PC-9 (cell line): ENCODE results near the gene SLC30A2. TPM values are rescaled to one million over a fixed set of nuclear protein-coding genes. Genes with fewer than 3 reads are reported as not detected.

ENCODE experiments used
- BruUV-seq: library from RNA; stranded (reverse); fragments of 400-500 nt; replicated peaks from 2 replicates; lab custom pipeline; 2021; lab: Mats Ljungman, UMichigan
- CTCF ChIA-PET: fragments of 300-600 bp; sonication (Branson Sonifier 250); formaldehyde crosslinking; loops from one replicate; lab custom pipeline; 2022; ENCODE audit warnings: antibody characterized with exemption; lab: Charles Lee
- POLR2A ChIA-PET: fragments of 300-600 bp; sonication (Branson Sonifier 250); formaldehyde crosslinking; loops from one replicate; lab custom pipeline; 2022; ENCODE audit warnings: antibody characterized with exemption; ENCODE audit not compliant: unreplicated experiment; lab: Charles Lee
- DNase-seq, 2 experiments: peaks; one replicate each; pipeline versions ENCODE4 v3.0.0 to v3.0.0-alpha.2; 2015 to 2022; ENCODE audit warnings: mixed read lengths in 1 of 2
- H2AFZ ChIP-seq: fragments of 200-600 bp; sonication (generic); 2 replicates; pipeline ENCODE4 v1.8.1; 2017; ENCODE audit warnings: antibody characterized with exemption
- H3F3A ChIP-seq: fragments of 200-600 bp; sonication (generic); 2 replicates; pipeline ENCODE4 v1.8.1; 2017; ENCODE audit warnings: antibody characterized with exemption, mild to moderate bottlenecking, low read depth; ENCODE audit not compliant: insufficient read depth
- H3K27ac ChIP-seq: fragments of 200-600 bp; sonication (generic); 2 replicates; pipeline ENCODE4 v1.6.1; 2016; ENCODE audit warnings: mixed run types
- H3K27me3 ChIP-seq: fragments of 200-600 bp; sonication (generic); 2 replicates; pipeline ENCODE4 v1.6.1; 2016; ENCODE audit warnings: low read depth, mixed run types; ENCODE audit not compliant: insufficient read depth
- H3K36me3 ChIP-seq: fragments of 200-600 bp; sonication (generic); 2 replicates; pipeline ENCODE4 v1.6.1; 2016; ENCODE audit warnings: low read depth, mixed run types
- H3K4me1 ChIP-seq: fragments of 200-600 bp; sonication (generic); replicated peaks from 2 replicates; pipeline ENCODE4 v1.6.1; 2016; ENCODE audit warnings: mixed run types; ENCODE audit not compliant: insufficient read depth
- H3K4me2 ChIP-seq: fragments of 200-600 bp; sonication (generic); 2 replicates; pipeline ENCODE4 v1.6.1; 2017; ENCODE audit warnings: mixed run types
- H3K4me3 ChIP-seq: fragments of 200-600 bp; sonication (generic); 2 replicates; pipeline ENCODE4 v1.6.1; 2016; ENCODE audit warnings: mixed run types
- H3K79me2 ChIP-seq: fragments of 200-600 bp; sonication (generic); 2 replicates; pipeline ENCODE4 v1.6.1; 2017; ENCODE audit warnings: low read depth, mixed run types
- H3K9me2 ChIP-seq: fragments of 200-600 bp; sonication (generic); 2 replicates; pipeline ENCODE4 v1.8.1; 2017; ENCODE audit warnings: mild to moderate bottlenecking; ENCODE audit not compliant: insufficient read depth
- H3K9me3 ChIP-seq: fragments of 200-600 bp; sonication (generic); 2 replicates; pipeline ENCODE4 v1.8.1; 2016; ENCODE audit warnings: low read depth; ENCODE audit not compliant: insufficient read depth
- H4K20me1 ChIP-seq: fragments of 200-600 bp; sonication (generic); 2 replicates; pipeline ENCODE4 v1.8.1; 2017; ENCODE audit not compliant: insufficient read depth
- EZH2 ChIP-seq: fragments of 200-600 bp; sonication (generic); IDR thresholded peaks from 2 replicates; pipeline ENCODE4 v1.8.0; 2017; ENCODE audit warnings: antibody characterized with exemption, low read depth
- intact Hi-C: fragments of 100-400 bp; cut with micrococcal nuclease; formaldehyde crosslinking; loops from one replicate; pipeline ENCODE4 v1.10.0; 2022; ENCODE audit not compliant: unreplicated experiment
- total RNA-seq: library from RNA; stranded (reverse); gene quantifications from 2 replicates; pipeline ENCODE4 v1.2.3, GENCODE V29; 2021
- TF ChIP-seq, protein P1 (sequence below): fragments of 200-600 bp; sonication (generic); conservative IDR thresholded peaks from 2 replicates; pipeline ENCODE4 v1.6.1; 2017; ENCODE audit warnings: mixed run types, antibody characterized with exemption, mild to moderate bottlenecking, moderate library complexity

SLC30A2 gene
- total RNA-seq, 1 experiment from 2014 or later = not detected

- Histone ChIP-seq H3K27ac (no peak overlapping the region), H3K36me3 (no peaks in the 10 kb centered on the region), H3K9me3 (no peaks in the 10 kb centered on the region), H2AFZ (no peak overlapping the region), H3K4me1 (peaks cover 3% of the 10 kb centered on the region), H3K79me2 (no peaks in the 10 kb centered on the region), H3K4me2 (no peak overlapping the region), H3K9me2 (no peaks in the 10 kb centered on the region), H4K20me1 (no peaks in the 10 kb centered on the region), H3F3A (peaks cover 6% of the 10 kb centered on the region; the same call in 1 of the 2 replicates), H3K27me3 (no peaks in the 10 kb centered on the region), H3K4me3 (no peak overlapping the region)
- no peak for DNase-seq
- CTCF ChIA-PET = no interaction called here
- BruUV-seq = no TSS peak
- intact Hi-C loops = no loop called here
- TF ChIP-seq, protein P1, sequence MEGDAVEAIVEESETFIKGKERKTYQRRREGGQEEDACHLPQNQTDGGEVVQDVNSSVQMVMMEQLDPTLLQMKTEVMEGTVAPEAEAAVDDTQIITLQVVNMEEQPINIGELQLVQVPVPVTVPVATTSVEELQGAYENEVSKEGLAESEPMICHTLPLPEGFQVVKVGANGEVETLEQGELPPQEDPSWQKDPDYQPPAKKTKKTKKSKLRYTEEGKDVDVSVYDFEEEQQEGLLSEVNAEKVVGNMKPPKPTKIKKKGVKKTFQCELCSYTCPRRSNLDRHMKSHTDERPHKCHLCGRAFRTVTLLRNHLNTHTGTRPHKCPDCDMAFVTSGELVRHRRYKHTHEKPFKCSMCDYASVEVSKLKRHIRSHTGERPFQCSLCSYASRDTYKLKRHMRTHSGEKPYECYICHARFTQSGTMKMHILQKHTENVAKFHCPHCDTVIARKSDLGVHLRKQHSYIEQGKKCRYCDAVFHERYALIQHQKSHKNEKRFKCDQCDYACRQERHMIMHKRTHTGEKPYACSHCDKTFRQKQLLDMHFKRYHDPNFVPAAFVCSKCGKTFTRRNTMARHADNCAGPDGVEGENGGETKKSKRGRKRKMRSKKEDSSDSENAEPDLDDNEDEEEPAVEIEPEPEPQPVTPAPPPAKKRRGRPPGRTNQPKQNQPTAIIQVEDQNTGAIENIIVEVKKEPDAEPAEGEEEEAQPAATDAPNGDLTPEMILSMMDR = no peak
- TF ChIP-seq EZH2 = no peak
- POLR2A ChIA-PET = no interaction called here
These were observed 46.5 kb upstream of the SLC30A2 start for GRCh38 chr1:26092422-26092821.

GRCh38 chr1:26090893-26091292, 45.0 kb upstream of the SLC30A2 start:
- Histone ChIP-seq H3K36me3 (no peaks in the 10 kb centered on the region), H3K4me1 (no peaks in the 10 kb centered on the region), H3K4me3 (no peak overlapping the region), H3K9me2 (no peaks in the 10 kb centered on the region), H3K4me2 (no peak overlapping the region), H3K79me2 (no peaks in the 10 kb centered on the region), H3K9me3 (no peaks in the 10 kb centered on the region), H2AFZ (no peak overlapping the region), H4K20me1 (no peaks in the 10 kb centered on the region), H3F3A (no peaks in the 10 kb centered on the region), H3K27ac (no peak overlapping the region), H3K27me3 (no peaks in the 10 kb centered on the region)
- POLR2A ChIA-PET = no interaction called here
- intact Hi-C loops = no loop called here
- CTCF ChIA-PET = interaction anchor here (0.6 kb wide), 1 partner anchor 1887 kb away, joined by 3 read pairs; no protein-coding TSS in a partner anchor
- BruUV-seq = no TSS peak
- TF ChIP-seq, protein P1 = no peak
- TF ChIP-seq EZH2 = no peak
- no peak for DNase-seq

GRCh38 chr1:26089125-26089524, 43.2 kb upstream of the SLC30A2 start:
- intact Hi-C loops = no loop called here
- H4K20me1 ChIP-seq = no peaks in the 10 kb centered on the region
- no peak overlapping the region for H3K27ac ChIP-seq
- no peak overlapping the region for H2AFZ ChIP-seq
- H3F3A ChIP-seq = no peaks in the 10 kb centered on the region
- H3K4me1 ChIP-seq = peaks cover 5% of the 10 kb centered on the region
- TF ChIP-seq EZH2 = no peak
- TF ChIP-seq, protein P1 = no peak
- H3K36me3 ChIP-seq = no peaks in the 10 kb centered on the region
- H3K9me2 ChIP-seq = no peaks in the 10 kb centered on the region
- H3K4me2 ChIP-seq = no peak overlapping the region
- CTCF ChIA-PET = no interaction called here
- no TSS peak for BruUV-seq
- H3K79me2 ChIP-seq = no peaks in the 10 kb centered on the region
- no peaks in the 10 kb centered on the region for H3K27me3 ChIP-seq
- POLR2A ChIA-PET = no interaction called here
- H3K4me3 ChIP-seq = no peak overlapping the region
- no peaks in the 10 kb centered on the region for H3K9me3 ChIP-seq
- no peak for DNase-seq
